Measurements from ENCODE around the gene PSME3. TPM values are rescaled to one million over a fixed set of nuclear protein-coding genes. Genes with fewer than 3 reads are reported as not detected.

Gene PSME3
- total and polyA plus RNA-seq, 2 of the 13 experiments (the other 11 are each of a cell fraction or from before 2014, with no cell fraction given), result 66.3 to 135 TPM

DNA sequence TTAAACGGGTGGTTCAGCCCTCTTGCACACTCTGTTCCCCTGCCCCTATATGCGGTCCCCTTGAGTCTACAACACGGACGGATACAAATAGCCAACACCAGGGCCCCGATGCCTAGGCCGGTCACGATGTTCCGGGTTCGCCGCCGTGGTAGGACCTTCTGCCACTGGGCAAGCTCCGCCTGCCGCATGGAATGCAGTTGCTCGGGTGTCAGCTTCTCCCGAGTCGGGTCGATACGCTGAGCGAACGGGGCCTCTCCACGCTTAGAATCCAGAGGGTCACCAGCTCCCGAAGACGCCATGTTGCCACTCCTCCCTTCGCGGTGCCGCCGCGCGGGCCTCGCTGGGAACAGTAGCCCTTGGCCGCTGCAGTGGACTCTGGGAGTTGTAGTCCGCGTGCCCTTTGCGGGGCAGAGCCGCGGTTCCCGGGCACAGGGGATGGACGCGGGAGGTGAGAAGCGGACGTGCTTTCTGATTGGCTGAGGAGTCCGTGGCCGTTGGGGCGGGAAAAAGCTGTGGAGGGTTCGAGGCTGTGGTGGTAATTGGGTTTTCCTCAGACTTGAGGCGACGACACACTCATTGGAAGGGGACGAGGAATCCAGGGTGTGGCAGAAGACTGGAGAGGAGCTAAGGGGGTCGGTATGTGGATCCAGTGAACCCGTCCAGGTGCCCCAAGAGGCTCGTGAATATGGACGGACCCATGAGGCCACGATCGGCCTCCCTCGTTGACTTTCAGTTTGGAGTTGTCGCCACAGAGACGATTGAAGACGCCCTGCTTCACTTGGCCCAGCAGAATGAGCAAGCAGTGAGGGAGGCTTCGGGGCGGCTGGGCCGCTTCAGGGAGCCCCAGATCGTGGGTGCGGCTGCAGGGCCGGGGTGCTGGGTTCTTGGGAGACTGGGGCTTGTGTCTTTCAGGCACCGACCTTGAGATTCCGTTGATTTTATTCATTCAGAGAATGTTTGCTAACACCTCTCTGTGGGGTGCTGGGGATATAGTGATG lies 34.5 kb upstream of the PSME3 start, which contains the start of the genes CNTD1 and COA3 (continued):
- peak; percentile 96 for TF ChIP-seq THAP9 (CRISPR knock-in tag; IDR thresholded peaks at IDR 0.05; ENCODE audit: borderline replicate concordance)
- peak; percentile 48; the same call in 1 of the 2 replicates for TF ChIP-seq FOXJ3 (CRISPR knock-in tag; IDR thresholded peaks at IDR 0.05; ENCODE audit: borderline replicate concordance)
- no peak for TF ChIP-seq ZNF646 (CRISPR knock-in tag; IDR thresholded peaks at IDR 0.05)
- no peak; the same call in 1 of the 2 replicates for TF ChIP-seq ZNF550 (CRISPR knock-in tag; IDR thresholded peaks at IDR 0.05; ENCODE audit: borderline replicate concordance)
- TF ChIP-seq ZNF503 (CRISPR knock-in tag; IDR thresholded peaks at IDR 0.05), result no peak
- peak; percentile 88 for TF ChIP-seq ELF1 (CRISPR knock-in tag; IDR thresholded peaks at IDR 0.05)
- TF ChIP-seq, protein P1, sequence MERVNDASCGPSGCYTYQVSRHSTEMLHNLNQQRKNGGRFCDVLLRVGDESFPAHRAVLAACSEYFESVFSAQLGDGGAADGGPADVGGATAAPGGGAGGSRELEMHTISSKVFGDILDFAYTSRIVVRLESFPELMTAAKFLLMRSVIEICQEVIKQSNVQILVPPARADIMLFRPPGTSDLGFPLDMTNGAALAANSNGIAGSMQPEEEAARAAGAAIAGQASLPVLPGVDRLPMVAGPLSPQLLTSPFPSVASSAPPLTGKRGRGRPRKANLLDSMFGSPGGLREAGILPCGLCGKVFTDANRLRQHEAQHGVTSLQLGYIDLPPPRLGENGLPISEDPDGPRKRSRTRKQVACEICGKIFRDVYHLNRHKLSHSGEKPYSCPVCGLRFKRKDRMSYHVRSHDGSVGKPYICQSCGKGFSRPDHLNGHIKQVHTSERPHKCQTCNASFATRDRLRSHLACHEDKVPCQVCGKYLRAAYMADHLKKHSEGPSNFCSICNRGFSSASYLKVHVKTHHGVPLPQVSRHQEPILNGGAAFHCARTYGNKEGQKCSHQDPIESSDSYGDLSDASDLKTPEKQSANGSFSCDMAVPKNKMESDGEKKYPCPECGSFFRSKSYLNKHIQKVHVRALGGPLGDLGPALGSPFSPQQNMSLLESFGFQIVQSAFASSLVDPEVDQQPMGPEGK (CRISPR knock-in tag; IDR thresholded peaks at IDR 0.05), result no peak; the same call in 1 of the 2 replicates
- peak; percentile 93; the same call in 1 of the 2 replicates for TF ChIP-seq ZSCAN9 (CRISPR knock-in tag; IDR thresholded peaks at IDR 0.05; ENCODE audit: borderline replicate concordance)
- no peak for TF ChIP-seq THYN1 (CRISPR knock-in tag; IDR thresholded peaks at IDR 0.05; ENCODE audit: borderline replicate concordance, low read depth)
- no peak for TF ChIP-seq ELK4 (CRISPR knock-in tag; IDR thresholded peaks at IDR 0.05; ENCODE audit: borderline replicate concordance)
- peak; percentile 64; the same call in 1 of the 2 replicates for TF ChIP-seq ESRRA (CRISPR knock-in tag; IDR thresholded peaks at IDR 0.05; ENCODE audit: low read depth)

Data from HepG2 (cell line).